Stomach smooth muscle (tissue), 2 donors: ENCODE measurements around the gene TOGARAM1.
"Not testable (repeated sequence)": the region's sequence is repeated elsewhere in the genome, so short reads cannot be mapped to it uniquely, and the experiment has no call there.

Source experiments
- H3K27ac ChIP-seq: one replicate; pipeline ENCODE4 v1.7.0; 2013; ENCODE audit warnings: mild to moderate bottlenecking, low read length, inconsistent platforms
- H3K27me3 ChIP-seq, 2 donors: one replicate each; pipeline ENCODE4 v1.7.0; 2013; ENCODE audit warnings: low read length in 2 of 2; ENCODE audit not compliant: insufficient read depth in 2 of 2, control insufficient read depth in 1 of 2
- H3K36me3 ChIP-seq, 2 donors: one replicate each; pipeline ENCODE4 v1.7.0; 2013; ENCODE audit warnings: low read length in 2 of 2; ENCODE audit not compliant: control insufficient read depth in 2 of 2, insufficient read depth in 2 of 2
- H3K4me1 ChIP-seq: one replicate; pipeline ENCODE4 v1.7.0; 2013; ENCODE audit warnings: low read length; ENCODE audit not compliant: control insufficient read depth, insufficient read depth
- H3K4me3 ChIP-seq, 2 donors: one replicate each; pipeline ENCODE4 v1.7.0; 2013; ENCODE audit warnings: low read length in 2 of 2
- H3K9ac ChIP-seq, 2 donors: one replicate each; pipeline ENCODE4 v1.7.0; 2013; ENCODE audit warnings: low read length in 2 of 2, mild to moderate bottlenecking in 1 of 2
- H3K9me3 ChIP-seq, 2 donors: one replicate each; pipeline ENCODE4 v1.7.0; 2013; ENCODE audit warnings: low read length in 2 of 2; ENCODE audit not compliant: control insufficient read depth in 2 of 2
- donor health status: healthy.
- donor health status: Pancreatic carcinoma.

The TOGARAM1 gene

GRCh38 chr14:45068396-45068795, 106.4 kb downstream of the TOGARAM1 start:
- peaks cover 0 to 4% of the 10 kb centered on the region in 2 donors for H3K36me3 ChIP-seq

GRCh38 chr14:45070215-45070614, 108.2 kb downstream of the TOGARAM1 start:
- H3K4me1 ChIP-seq, result no peaks in the 10 kb centered on the region
- no peak overlapping the region for H3K4me3 ChIP-seq
- no peak overlapping the region for H3K9ac ChIP-seq
- peaks cover 0 to 4% of the 10 kb centered on the region in 2 donors for H3K36me3 ChIP-seq
- no peak overlapping the region for H3K27ac ChIP-seq
- no peaks in the 10 kb centered on the region for H3K27me3 ChIP-seq
- H3K9me3 ChIP-seq, result no peaks in the 10 kb centered on the region

More at GRCh38 chr14:45068396-45068795, 106.4 kb downstream of the TOGARAM1 start:
- Histone ChIP-seq H3K9ac (no peak overlapping the region), H3K4me1 (no peaks in the 10 kb centered on the region), H3K4me3 (no peak overlapping the region), H3K27me3 (no peaks in the 10 kb centered on the region), H3K9me3 (no peaks in the 10 kb centered on the region), H3K27ac (no peak overlapping the region)

- Histone ChIP-seq H3K27me3 (no peaks in the 10 kb centered on the region), H3K9me3 (no peaks in the 10 kb centered on the region), H3K27ac (no peak overlapping the region), H3K4me3 (no peak overlapping the region), H3K36me3 (peaks cover 0 to 4% of the 10 kb centered on the region in 2 donors), H3K9ac (no peak overlapping the region), H3K4me1 (no peaks in the 10 kb centered on the region)
Measured at GRCh38 chr14:45072126-45072525, 110.1 kb downstream of the TOGARAM1 start.

GRCh38 chr14:45073231-45073879, 111.4 kb downstream of the TOGARAM1 start:
- Histone ChIP-seq H3K27ac (no peak overlapping the region), H3K9ac (no peak overlapping the region), H3K4me3 (no peak overlapping the region), H3K27me3 (no peaks in the 10 kb centered on the region), H3K4me1 (no peaks in the 10 kb centered on the region), H3K36me3 (peaks cover 0 to 4% of the 10 kb centered on the region in 2 donors), H3K9me3 (no peaks in the 10 kb centered on the region)

- Histone ChIP-seq H3K36me3 (no peaks in the 10 kb centered on the region), H3K27ac (no peak overlapping the region), H3K4me1 (no peaks in the 10 kb centered on the region), H3K9ac (no peak overlapping the region), H3K9me3 (no peaks in the 10 kb centered on the region), H3K4me3 (no peak overlapping the region), H3K27me3 (no peaks in the 10 kb centered on the region)
Measured at GRCh38 chr14:45078323-45078722, 116.3 kb downstream of the TOGARAM1 start.

GRCh38 chr14:45080416-45080968, 118.5 kb downstream of the TOGARAM1 start:
- not testable (repeated sequence) for H3K9me3 ChIP-seq, H3K36me3 ChIP-seq, H3K4me1 ChIP-seq, H3K4me3 ChIP-seq, H3K27ac ChIP-seq, H3K27me3 ChIP-seq, H3K9ac ChIP-seq

GRCh38 chr14:45081096-45081495, 119.1 kb downstream of the TOGARAM1 start:
- H3K4me1 ChIP-seq, H3K27ac ChIP-seq, H3K4me3 ChIP-seq, H3K36me3 ChIP-seq, H3K9me3 ChIP-seq, H3K27me3 ChIP-seq, H3K9ac ChIP-seq: not testable (repeated sequence)

GRCh38 chr14:45082420-45082819, 120.4 kb downstream of the TOGARAM1 start:
- Histone ChIP-seq H3K9ac (no peak overlapping the region), H3K27me3 (no peaks in the 10 kb centered on the region), H3K4me1 (no peaks in the 10 kb centered on the region), H3K9me3 (no peaks in the 10 kb centered on the region), H3K36me3 (no peaks in the 10 kb centered on the region), H3K4me3 (no peak overlapping the region), H3K27ac (no peak overlapping the region)

GRCh38 chr14:45083617-45083975, 121.6 kb downstream of the TOGARAM1 start:
- Histone ChIP-seq H3K27ac (no peak overlapping the region), H3K9ac (peak overlapping the region; percentile 71 to 80), H3K9me3 (no peaks in the 10 kb centered on the region), H3K36me3 (no peaks in the 10 kb centered on the region), H3K4me3 (peak overlapping the region; percentile 85 to 87), H3K27me3 (no peaks in the 10 kb centered on the region), H3K4me1 (no peaks in the 10 kb centered on the region)

GRCh38 chr14:45083976-45084722, 122.2 kb downstream of the TOGARAM1 start, which contains the start of gene PRPF39:
Gene PRPF39, plus strand, starts transcription at chr14:45084116. Its CDS starts 11,124 bp downstream, at chr14:45095240.
- H3K9ac ChIP-seq, result peak within 1 kb of the TSS; percentile 86 to 91
- peak within 1 kb of the TSS; percentile 66 for H3K27ac ChIP-seq
- H3K4me3 ChIP-seq, result peak within 1 kb of the TSS; percentile 85 to 87
- no peaks in the 10 kb centered on the region for H3K4me1 ChIP-seq
- no peaks in the 10 kb centered on the region for H3K36me3 ChIP-seq
- H3K27me3 ChIP-seq, result no peaks in the 10 kb centered on the region
- H3K9me3 ChIP-seq, result no peaks in the 10 kb centered on the region

GRCh38 chr14:45084946-45085346, 123.0 kb downstream of the TOGARAM1 start:
- no peaks in the 10 kb centered on the region for H3K36me3 ChIP-seq
- H3K27me3 ChIP-seq, result no peaks in the 10 kb centered on the region
- H3K9me3 ChIP-seq, result no peaks in the 10 kb centered on the region
- H3K27ac ChIP-seq, result no peak overlapping the region
- peak overlapping the region; percentile 85 to 87 for H3K4me3 ChIP-seq
- H3K9ac ChIP-seq, result peak overlapping the region; percentile 86 to 91
- H3K4me1 ChIP-seq, result no peaks in the 10 kb centered on the region
